Thyroid gland (tissue), 4 donors: ENCODE results near the gene SF3B5. TPM values are rescaled to one million over a fixed set of nuclear protein-coding genes. Genes with fewer than 3 reads are reported as not detected.
"Not testable (repeated sequence)": the region's sequence is repeated elsewhere in the genome, so short reads cannot be mapped to it uniquely, and the experiment has no call there.

Experiments
- DNase-seq, 2 donors: peaks; one replicate each; pipeline ENCODE4 v3.0.0-alpha.2; 2019
- H3K27ac ChIP-seq, 3 donors: fragments of 200-600 bp; sonication (generic); 1 replicate in 2 of 3; 2 replicates in 1 of 3; pipeline ENCODE4 v1.5.1; 2016 to 2019; ENCODE audit warnings: mild to moderate bottlenecking in 1 of 3, moderate library complexity in 1 of 3
- H3K27me3 ChIP-seq: fragments of 200-600 bp; sonication (generic); one replicate; pipeline ENCODE4 v1.5.1; 2019
- H3K36me3 ChIP-seq, 2 donors: fragments of 200-600 bp; sonication (generic); one replicate each; pipeline ENCODE4 v1.5.1; 2016 to 2019
- H3K4me1 ChIP-seq, 2 donors: fragments of 200-600 bp; sonication (generic); one replicate each; pipeline ENCODE4 v1.5.1; 2017 to 2019
- H3K4me3 ChIP-seq, 3 donors: fragments of 200-600 bp; sonication (generic); replicated peaks in 1 of 3; 1 replicate in 2 of 3; 2 replicates in 1 of 3; pipeline ENCODE4 v1.5.1; 2016; ENCODE audit warnings: mild to moderate bottlenecking in 1 of 3
- H3K9me3 ChIP-seq: fragments of 200-600 bp; sonication (generic); one replicate; pipeline ENCODE4 v1.5.1; 2017
- POLR2A ChIP-seq, 2 donors: fragments of 450-650 bp; IDR thresholded peaks; one replicate each; pipeline ENCODE4 v1.6.1; 2017; ENCODE audit warnings: antibody characterized with exemption in 2 of 2, mild to moderate bottlenecking in 2 of 2, moderate library complexity in 1 of 2
- WGBS, 2 donors: methylation state at CpG; one replicate each; pipeline ENCODE4 v1.1.5; 2017; 5-methylcytosine and 5-hydroxymethylcytosine counted together
- intact Hi-C: fragments of 100-400 bp; cut with DNase I; formaldehyde crosslinking; loops from one replicate; pipeline ENCODE4 v1.15.1; 2023
- total RNA-seq, 4 donors: library from RNA; depleted of rRNA; stranded (reverse); fragments of >200 nt; gene quantifications; one replicate each; pipeline ENCODE4 v1.2.3, GENCODE V29; 2016
- TF ChIP-seq, protein P1 (sequence below), 6 experiments: fragments of 200-600 bp in 3 of 6; fragments of 450-650 bp in 3 of 6; sonication (generic) in 3 of 6; IDR thresholded peaks; one replicate each; pipeline ENCODE4 v1.5.1; 2016 to 2019; ENCODE audit warnings: antibody characterized with exemption in 6 of 6, mild to moderate bottlenecking in 2 of 6, inconsistent platforms in 1 of 6, moderate library complexity in 1 of 6

Gene SF3B5
- total RNA-seq, 4 donors from 2014 or later: 63.1 to 205 (median 133) TPM

DNA sequence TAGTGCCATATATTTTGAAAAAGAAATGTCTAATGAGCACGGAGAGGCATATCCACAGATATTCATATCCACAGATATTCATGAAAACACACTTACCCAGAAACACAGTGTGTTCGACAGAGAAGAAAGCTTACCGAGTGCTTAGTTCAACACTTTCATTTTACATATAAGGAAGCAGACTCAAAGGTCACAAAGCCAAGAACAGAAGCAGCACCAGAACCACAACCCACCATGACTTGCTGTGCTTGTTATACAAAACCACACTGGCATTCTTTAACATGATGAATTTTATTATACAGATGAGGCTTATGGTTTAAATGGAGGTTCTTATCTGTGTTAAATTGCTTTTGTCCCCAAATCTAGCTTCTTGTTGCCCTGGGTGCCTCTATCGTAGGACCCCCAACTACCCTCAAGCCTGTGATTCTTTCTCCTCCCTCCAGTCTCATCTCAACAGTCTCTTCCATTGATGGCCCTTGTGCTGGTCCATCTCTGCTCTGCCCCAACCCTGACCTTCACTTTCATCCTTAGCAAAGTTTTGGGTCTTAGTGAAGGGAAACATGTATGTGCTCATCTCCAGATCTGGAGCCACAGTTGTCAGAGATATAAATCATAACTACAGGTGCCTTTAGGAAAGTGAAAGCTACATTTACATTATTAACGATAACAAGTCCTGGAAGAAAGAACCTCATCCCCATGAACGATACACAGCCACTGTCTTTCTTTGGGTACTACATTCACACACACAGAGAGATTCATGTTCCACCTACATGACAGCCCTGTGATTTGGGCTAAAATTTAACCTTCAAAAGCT lies 40.0 kb downstream of the SF3B5 start:
- Histone ChIP-seq H3K4me3 (no peak overlapping the region), H3K27me3 (no peaks in the 10 kb centered on the region), H3K36me3 (no peaks in the 10 kb centered on the region), H3K4me1 (no peaks in the 10 kb centered on the region), H3K9me3 (no peaks in the 10 kb centered on the region), H3K27ac (no peak overlapping the region)
- TF ChIP-seq POLR2A (IDR thresholded peaks at IDR 0.05): no peak
- TF ChIP-seq, protein P1, sequence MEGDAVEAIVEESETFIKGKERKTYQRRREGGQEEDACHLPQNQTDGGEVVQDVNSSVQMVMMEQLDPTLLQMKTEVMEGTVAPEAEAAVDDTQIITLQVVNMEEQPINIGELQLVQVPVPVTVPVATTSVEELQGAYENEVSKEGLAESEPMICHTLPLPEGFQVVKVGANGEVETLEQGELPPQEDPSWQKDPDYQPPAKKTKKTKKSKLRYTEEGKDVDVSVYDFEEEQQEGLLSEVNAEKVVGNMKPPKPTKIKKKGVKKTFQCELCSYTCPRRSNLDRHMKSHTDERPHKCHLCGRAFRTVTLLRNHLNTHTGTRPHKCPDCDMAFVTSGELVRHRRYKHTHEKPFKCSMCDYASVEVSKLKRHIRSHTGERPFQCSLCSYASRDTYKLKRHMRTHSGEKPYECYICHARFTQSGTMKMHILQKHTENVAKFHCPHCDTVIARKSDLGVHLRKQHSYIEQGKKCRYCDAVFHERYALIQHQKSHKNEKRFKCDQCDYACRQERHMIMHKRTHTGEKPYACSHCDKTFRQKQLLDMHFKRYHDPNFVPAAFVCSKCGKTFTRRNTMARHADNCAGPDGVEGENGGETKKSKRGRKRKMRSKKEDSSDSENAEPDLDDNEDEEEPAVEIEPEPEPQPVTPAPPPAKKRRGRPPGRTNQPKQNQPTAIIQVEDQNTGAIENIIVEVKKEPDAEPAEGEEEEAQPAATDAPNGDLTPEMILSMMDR (IDR thresholded peaks at IDR 0.05): no peak
- no peak for DNase-seq
- intact Hi-C loops: no loop called here
- WGBS, 2 donors: 77 to 89% methylated on average over 6 of the region's 6 CpGs

DNA sequence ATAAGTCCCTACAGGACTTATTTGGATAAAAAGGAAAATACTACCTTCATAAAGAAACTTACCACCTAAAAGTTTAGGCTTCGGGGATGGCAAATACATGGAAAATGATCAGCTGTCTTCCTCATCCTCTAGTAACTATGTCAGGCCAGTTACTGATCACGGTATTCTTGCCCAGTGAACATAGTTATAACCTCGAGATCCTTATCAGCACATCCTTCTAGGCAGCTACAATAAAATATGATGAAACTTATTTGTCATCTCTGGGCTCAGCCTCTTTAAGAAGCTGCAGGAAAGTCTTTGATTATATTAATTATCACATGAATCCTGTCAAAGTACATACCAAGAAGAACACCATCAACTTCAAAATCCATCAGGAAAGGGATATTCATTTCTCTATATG lies 41.8 kb downstream of the SF3B5 start:
- 79 to 80% methylated on average over 3 of the region's 3 CpGs for WGBS, 2 donors
- intact Hi-C loops: no loop called here
- no peak overlapping the region for H3K4me3 ChIP-seq
- H3K9me3 ChIP-seq: no peaks in the 10 kb centered on the region
- H3K4me1 ChIP-seq: no peaks in the 10 kb centered on the region
- TF ChIP-seq POLR2A (IDR thresholded peaks at IDR 0.05): no peak
- DNase-seq: no peak
- H3K27me3 ChIP-seq: no peaks in the 10 kb centered on the region
- no peak overlapping the region for H3K27ac ChIP-seq
- no peaks in the 10 kb centered on the region for H3K36me3 ChIP-seq

DNA sequence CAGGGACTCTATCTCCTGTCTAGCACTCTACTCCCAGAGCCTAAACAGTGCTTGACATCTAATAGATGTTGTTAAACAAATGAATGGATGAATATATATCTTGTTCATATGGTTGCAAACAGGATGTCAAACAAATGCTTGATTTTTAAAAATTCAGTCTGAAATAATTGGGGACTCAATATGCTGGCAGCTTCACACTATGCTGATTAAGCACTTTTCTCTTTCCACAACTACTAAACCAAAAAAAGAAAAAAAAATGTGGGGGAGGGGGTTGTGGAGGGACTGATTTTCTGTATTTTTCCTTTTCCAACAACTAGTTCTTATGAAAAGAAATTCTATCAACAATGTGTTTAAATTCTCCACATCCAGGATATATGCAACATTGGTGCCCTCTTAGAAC lies 42.9 kb downstream of the SF3B5 start:
- Histone ChIP-seq H3K27ac (no peak overlapping the region), H3K4me1 (no peaks in the 10 kb centered on the region), H3K4me3 (no peak overlapping the region), H3K36me3 (no peaks in the 10 kb centered on the region), H3K27me3 (no peaks in the 10 kb centered on the region), H3K9me3 (no peaks in the 10 kb centered on the region)
- intact Hi-C loops: no loop called here
- TF ChIP-seq, protein P1 (IDR thresholded peaks at IDR 0.05): no peak
- no peak for TF ChIP-seq POLR2A (IDR thresholded peaks at IDR 0.05)
- no peak for DNase-seq

DNA sequence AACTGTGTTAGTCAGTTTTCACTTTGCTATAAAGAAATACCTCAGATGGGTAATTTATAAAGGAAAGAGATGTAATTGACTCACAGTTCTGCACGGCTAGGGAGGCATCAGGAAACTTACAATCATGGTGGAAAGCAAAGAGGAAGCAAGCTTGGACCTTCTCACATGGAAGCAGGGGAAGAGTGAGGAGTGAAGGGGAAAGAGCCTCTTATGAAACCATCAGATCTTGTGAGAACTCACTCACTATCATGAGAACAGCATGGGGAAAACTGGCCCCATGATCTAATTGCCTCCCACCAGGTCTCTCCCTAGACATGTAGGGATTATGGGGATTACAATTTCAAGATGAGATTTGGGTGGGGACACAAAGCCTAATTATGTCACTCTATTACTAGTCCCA lies 46.0 kb downstream of the SF3B5 start:
- intact Hi-C loops: no loop called here

DNA sequence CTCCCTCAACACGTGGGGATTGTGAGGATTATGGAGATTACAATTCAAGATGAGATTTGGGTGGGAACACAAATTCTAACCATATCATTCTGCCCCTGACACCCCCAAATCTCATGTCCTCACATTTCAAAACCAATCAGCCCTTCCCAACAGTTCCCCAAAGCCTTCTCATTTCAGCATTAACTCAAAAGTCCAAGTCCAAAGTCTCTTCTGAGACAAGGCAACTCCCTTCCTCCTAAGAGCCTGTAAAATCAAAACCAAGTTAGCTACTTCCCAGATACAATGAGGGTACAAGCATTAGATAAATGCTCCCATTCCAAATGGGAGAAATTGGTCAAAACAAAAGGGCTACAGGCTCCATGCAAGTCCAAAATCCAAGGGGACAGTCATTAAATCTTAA lies 47.7 kb downstream of the SF3B5 start:
- Histone ChIP-seq H3K36me3 (no peaks in the 10 kb centered on the region), H3K4me1 (no peaks in the 10 kb centered on the region), H3K27me3 (no peaks in the 10 kb centered on the region), H3K4me3 (no peak overlapping the region), H3K27ac (no peak overlapping the region), H3K9me3 (no peaks in the 10 kb centered on the region)
- TF ChIP-seq, protein P1 (IDR thresholded peaks at IDR 0.05): no peak
- TF ChIP-seq POLR2A (IDR thresholded peaks at IDR 0.05): no peak
- intact Hi-C loops: no loop called here
- WGBS, 2 donors: 67 to 81% methylated on average over 1 of the region's 1 CpG
- DNase-seq: no peak

More for the DNA sequence above, 46.0 kb downstream of the SF3B5 start:
- no peaks in the 10 kb centered on the region for H3K4me1 ChIP-seq
- no peaks in the 10 kb centered on the region for H3K9me3 ChIP-seq
- WGBS, 2 donors: 70 to 71% methylated on average over 1 of the region's 1 CpG
- H3K27ac ChIP-seq: no peak overlapping the region
- no peak overlapping the region for H3K4me3 ChIP-seq
- TF ChIP-seq, protein P1 (IDR thresholded peaks at IDR 0.05): no peak
- TF ChIP-seq POLR2A (IDR thresholded peaks at IDR 0.05): no peak
- no peaks in the 10 kb centered on the region for H3K36me3 ChIP-seq
- H3K27me3 ChIP-seq: no peaks in the 10 kb centered on the region
- no peak for DNase-seq

DNA sequence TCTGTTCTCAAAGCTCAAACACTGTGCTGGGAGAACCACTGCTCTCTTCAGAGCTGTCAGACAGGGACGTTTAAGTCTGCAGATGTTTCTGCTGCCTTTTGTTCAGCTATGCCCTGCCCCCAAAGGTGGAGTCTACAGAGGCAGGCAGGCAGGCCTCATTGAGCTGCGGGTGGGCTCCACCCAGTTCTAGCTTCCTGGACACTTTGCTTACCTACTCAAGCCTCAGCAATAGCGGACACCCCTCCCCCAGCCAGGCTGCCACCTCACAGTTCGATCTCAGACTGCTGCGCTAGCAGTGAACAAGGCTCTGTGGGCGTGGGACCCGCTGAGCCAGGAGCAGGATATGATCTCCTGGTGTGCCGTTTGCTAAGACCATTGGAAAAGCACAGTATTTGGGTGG lies 48.7 kb downstream of the SF3B5 start:
- WGBS, 2 donors: 73 to 82% methylated on average over 6 to 8 of the region's 8 CpGs
- H3K27me3 ChIP-seq, intact Hi-C loops, H3K4me3 ChIP-seq, H3K4me1 ChIP-seq, H3K27ac ChIP-seq, DNase-seq, H3K9me3 ChIP-seq, H3K36me3 ChIP-seq: not testable (repeated sequence)

DNA sequence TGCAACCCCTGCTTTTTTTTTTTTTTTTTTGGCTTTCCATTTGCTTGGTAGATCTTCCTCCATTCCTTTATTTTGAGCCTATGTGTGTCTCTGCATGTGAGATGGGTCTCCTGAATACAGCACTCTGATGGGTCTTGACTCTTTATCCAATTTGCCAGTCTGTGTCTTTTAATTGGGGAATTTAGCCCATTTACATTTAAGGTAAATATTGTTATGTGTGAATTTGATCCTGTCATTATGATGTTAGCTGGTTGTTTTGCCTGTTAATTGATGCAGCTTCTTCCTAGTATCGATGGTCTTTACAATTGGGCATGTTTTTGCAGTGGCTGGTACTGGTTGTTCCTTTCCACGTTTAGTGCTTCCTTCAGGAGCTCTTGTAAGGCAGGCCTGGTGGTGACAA lies 50.4 kb downstream of the SF3B5 start:
- intact Hi-C loops, H3K27me3 ChIP-seq, DNase-seq, H3K4me3 ChIP-seq, H3K9me3 ChIP-seq, H3K36me3 ChIP-seq, H3K27ac ChIP-seq, H3K4me1 ChIP-seq: not testable (repeated sequence)
- 87 to 88% methylated on average over 2 of the region's 2 CpGs for WGBS, 2 donors
